Liver (tissue), 9 donors: ENCODE data around the gene LEKR1. TPM values are rescaled to one million over a fixed set of nuclear protein-coding genes. Genes with fewer than 3 reads are reported as not detected.

Experiments
- DNase-seq: peaks from one replicate; pipeline ENCODE4 v3.0.0-alpha.2; 2017; ENCODE audit warnings: low spot score
- H3K27ac ChIP-seq, 2 donors: one replicate each; pipeline ENCODE4 v1.7.0; 2013; ENCODE audit warnings: inconsistent platforms in 2 of 2, low read length in 2 of 2, control low read depth in 1 of 2, low read depth in 1 of 2, mild to moderate bottlenecking in 1 of 2
- H3K27me3 ChIP-seq, 4 donors: one replicate each; pipeline versions ENCODE4 v1.6.1 to v1.7.0; 2013; ENCODE audit warnings: low read length in 3 of 4, inconsistent platforms in 1 of 4, mild to moderate bottlenecking in 1 of 4, moderate library complexity in 1 of 4; ENCODE audit not compliant: control insufficient read depth in 4 of 4, insufficient read depth in 4 of 4
- H3K36me3 ChIP-seq, 4 donors: one replicate each; pipeline versions ENCODE4 v1.6.1 to v1.7.0; 2013; ENCODE audit warnings: low read length in 3 of 4, mild to moderate bottlenecking in 3 of 4, low read depth in 1 of 4, moderate library complexity in 1 of 4; ENCODE audit not compliant: control insufficient read depth in 4 of 4, insufficient read depth in 3 of 4
- H3K4me1 ChIP-seq, 4 donors: one replicate each; pipeline versions ENCODE4 v1.6.1 to v1.7.0; 2013; ENCODE audit warnings: low read length in 3 of 4, mild to moderate bottlenecking in 3 of 4, moderate library complexity in 1 of 4; ENCODE audit not compliant: control insufficient read depth in 4 of 4, insufficient read depth in 4 of 4
- H3K4me3 ChIP-seq, 3 donors: one replicate each; pipeline versions ENCODE4 v1.6.1 to v1.7.0; 2013; ENCODE audit warnings: low read length in 3 of 3, control low read depth in 1 of 3, low read depth in 1 of 3, mild to moderate bottlenecking in 1 of 3
- H3K9ac ChIP-seq, 2 donors: one replicate each; pipeline ENCODE4 v1.7.0; 2013; ENCODE audit warnings: low read length in 2 of 2, mild to moderate bottlenecking in 2 of 2, moderate library complexity in 2 of 2, control low read depth in 1 of 2, low read depth in 1 of 2
- H3K9me3 ChIP-seq, 4 donors: one replicate each; pipeline versions ENCODE4 v1.6.1 to v1.7.0; 2013; ENCODE audit warnings: low read length in 3 of 4; ENCODE audit not compliant: control insufficient read depth in 4 of 4
- ATF3 ChIP-seq: IDR thresholded peaks from 2 replicates; pipeline ENCODE4 v1.6.1; 2016; ENCODE audit warnings: antibody characterized with exemption
- CTCF ChIP-seq: fragments of 150-350 bp; IDR thresholded peaks from 2 replicates; pipeline ENCODE4 v1.5.1; 2017; ENCODE audit warnings: improper control_type of control experiment, low read depth, low read length; ENCODE audit not compliant: missing input control
- EGR1 ChIP-seq, 2 donors: IDR thresholded peaks; 2 replicates each; pipeline ENCODE4 v1.6.1; 2016 to 2018; ENCODE audit warnings: antibody characterized with exemption in 2 of 2, low read depth in 2 of 2
- FOXA1 ChIP-seq: IDR thresholded peaks from 2 replicates; pipeline ENCODE4 v1.6.1; 2016; ENCODE audit warnings: antibody characterized with exemption
- GABPA ChIP-seq, 2 donors: IDR thresholded peaks in 1 of 2; conservative IDR thresholded peaks in 1 of 2; 2 replicates each; pipeline ENCODE4 v1.6.1; 2016; ENCODE audit warnings: antibody characterized with exemption in 2 of 2, mild to moderate bottlenecking in 1 of 2, moderate library complexity in 1 of 2
- HNF4G ChIP-seq: IDR thresholded peaks from 2 replicates; pipeline ENCODE4 v1.6.1; 2016; ENCODE audit warnings: antibody characterized with exemption
- MAX ChIP-seq: IDR thresholded peaks from 2 replicates; pipeline ENCODE4 v1.6.1; 2016; ENCODE audit warnings: antibody characterized with exemption
- NR2F2 ChIP-seq: IDR thresholded peaks from 2 replicates; pipeline ENCODE4 v1.6.1; 2016; ENCODE audit warnings: antibody characterized with exemption
- REST ChIP-seq: IDR thresholded peaks from 2 replicates; pipeline ENCODE4 v1.6.1; 2016; ENCODE audit warnings: antibody characterized with exemption, mild to moderate bottlenecking
- TAF1 ChIP-seq: conservative IDR thresholded peaks from 2 replicates; pipeline ENCODE4 v1.6.1; 2016; ENCODE audit warnings: antibody characterized with exemption, mild to moderate bottlenecking
- YY1 ChIP-seq: IDR thresholded peaks from 2 replicates; pipeline ENCODE4 v1.6.1; 2016; ENCODE audit warnings: antibody characterized with exemption, mild to moderate bottlenecking
- ZBTB33 ChIP-seq: IDR thresholded peaks from 2 replicates; pipeline ENCODE4 v1.6.1; 2016; ENCODE audit warnings: antibody characterized with exemption
- WGBS: extraction: QIAGEN DNeasy Blood & Tissue Kit; methylation state at CpG from one replicate; pipeline ENCODE4 v1.1.7; 2013; 5-methylcytosine and 5-hydroxymethylcytosine counted together
- polyA plus RNA-seq, 2 donors: library from polyadenylated mRNA; stranded (reverse) in 1 of 2; unstranded in 1 of 2; fragments of 200-250 nt in 1 of 2; fragments of >200 nt in 1 of 2; fragmentation: Nextera tagmentation in 1 of 2; extraction: Ambion mirVana in 1 of 2; gene quantifications; one replicate each; pipeline versions ENCODE4 v1.2.1 to v1.2.3, GENCODE V29; 2013 to 2015
- total RNA-seq, 2 donors: library from RNA; depleted of rRNA; stranded (reverse); fragments of >200 nt; gene quantifications; one replicate each; pipeline ENCODE4 v1.2.3, GENCODE V29; 2014
- donor health status: healthy.
- donor health status: healthy.
- donor health status: healthy.
- donor health status: healthy.
- donor health status: healthy.

LEKR1 gene
- total and polyA plus RNA-seq, 4 donors = 0.19 to 0.72 (median 0.44) TPM

DNA sequence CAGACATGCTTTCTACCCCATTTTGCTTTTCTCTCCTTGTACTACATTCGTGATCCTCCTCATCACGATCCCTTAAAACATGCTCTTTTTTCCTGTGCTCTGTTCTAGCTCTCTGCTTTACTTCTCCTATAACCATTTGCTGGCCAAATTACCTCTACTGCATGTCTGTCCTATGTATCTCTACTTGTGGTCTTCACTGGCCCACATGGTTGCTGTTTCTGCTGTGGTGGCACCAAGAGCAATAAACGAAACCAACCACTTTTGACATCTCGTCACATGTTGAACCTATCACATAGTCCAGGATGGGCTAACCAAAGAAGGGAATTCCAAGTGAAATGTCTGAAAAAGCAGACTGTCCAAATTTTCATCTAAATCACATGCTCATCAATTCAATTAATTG lies 115.2 kb downstream of the LEKR1 start:
- no peaks in the 10 kb centered on the region for H3K4me1 ChIP-seq
- H3K27ac ChIP-seq = no peak overlapping the region
- no peak for DNase-seq
- no peak overlapping the region for H3K4me3 ChIP-seq
- no peak overlapping the region for H3K9ac ChIP-seq
- H3K27me3 ChIP-seq = no peaks in the 10 kb centered on the region
- TF ChIP-seq NR2F2 = no peak
- no peak for TF ChIP-seq CTCF
- TF ChIP-seq REST = no peak
- TF ChIP-seq TAF1 = no peak
- TF ChIP-seq GABPA (IDR thresholded peaks at IDR 0.05 in 1 of 2, conservative IDR thresholded peaks at IDR 0.05 in 1 of 2) = no peak
- no peak for TF ChIP-seq ATF3
- TF ChIP-seq EGR1 (IDR thresholded peaks at IDR 0.05; ENCODE audit: low read depth in 2 of 2) = no peak
- no peak for TF ChIP-seq YY1
- no peak for TF ChIP-seq HNF4G
- TF ChIP-seq MAX = no peak
- no peaks in the 10 kb centered on the region for H3K9me3 ChIP-seq
- H3K36me3 ChIP-seq = no peaks in the 10 kb centered on the region
- 92% methylated on average over 4 of the region's 4 CpGs for WGBS

GRCh38 chr3:156948402-156949210 lies 122.5 kb downstream of the LEKR1 start:
- no peaks in the 10 kb centered on the region for H3K9me3 ChIP-seq
- H3K4me3 ChIP-seq = no peak overlapping the region
- DNase-seq = no peak
- no peak overlapping the region for H3K27ac ChIP-seq
- H3K27me3 ChIP-seq = no peaks in the 10 kb centered on the region
- H3K36me3 ChIP-seq = no peaks in the 10 kb centered on the region
- no peak overlapping the region for H3K9ac ChIP-seq
- H3K4me1 ChIP-seq = no peaks in the 10 kb centered on the region
- WGBS = 75% methylated on average over 2 of the region's 2 CpGs
- no peak for TF ChIP-seq EGR1 (IDR thresholded peaks at IDR 0.05; ENCODE audit: low read depth in 2 of 2)
- TF ChIP-seq FOXA1 = no peak
- no peak for TF ChIP-seq REST
- TF ChIP-seq ZBTB33 = no peak
- no peak for TF ChIP-seq TAF1
